NCI-H1105 (cell line): Measurements from ENCODE around the gene DGKI.

Experiments
- DNase-seq: peaks from one replicate; lab custom pipeline; 2025; lab: John Stamatoyannopoulos, UW

The DGKI gene

GRCh38 chr7:137593115-137593711, 253.6 kb downstream of the DGKI start:
- no peak for DNase-seq

GRCh38 chr7:137592232-137592896, 254.4 kb downstream of the DGKI start:
- DNase-seq: peak; percentile 36

- DNase-seq: no peak
These were observed 255.3 kb downstream of the DGKI start for GRCh38 chr7:137591421-137591837.

GRCh38 chr7:137590756-137591305, 255.9 kb downstream of the DGKI start:
- no peak for DNase-seq

- DNase-seq: no peak
These were observed 256.6 kb downstream of the DGKI start for GRCh38 chr7:137590071-137590755.

DNA sequence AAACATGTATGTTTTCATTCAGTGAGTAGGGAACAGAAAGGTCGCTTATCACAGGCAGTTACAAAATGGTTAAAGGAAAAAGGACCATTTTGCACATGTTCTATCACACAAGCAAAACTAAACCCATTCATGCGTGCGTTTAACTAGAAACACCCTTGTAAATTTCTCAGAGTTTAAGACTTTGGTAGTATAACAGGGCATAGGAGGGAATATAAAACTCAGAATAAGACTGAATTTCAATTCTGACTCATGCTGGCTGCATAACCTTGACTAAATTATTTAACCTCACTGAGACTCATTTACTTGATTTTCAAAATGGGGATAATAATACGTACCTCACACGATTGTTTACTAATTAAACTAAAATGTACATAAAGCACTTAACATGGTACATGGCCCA, 259.4 kb downstream of the DGKI start:
- no peak for DNase-seq

- DNase-seq: no peak
These were observed 261.2 kb downstream of the DGKI start for GRCh38 chr7:137585591-137585990.

DNA sequence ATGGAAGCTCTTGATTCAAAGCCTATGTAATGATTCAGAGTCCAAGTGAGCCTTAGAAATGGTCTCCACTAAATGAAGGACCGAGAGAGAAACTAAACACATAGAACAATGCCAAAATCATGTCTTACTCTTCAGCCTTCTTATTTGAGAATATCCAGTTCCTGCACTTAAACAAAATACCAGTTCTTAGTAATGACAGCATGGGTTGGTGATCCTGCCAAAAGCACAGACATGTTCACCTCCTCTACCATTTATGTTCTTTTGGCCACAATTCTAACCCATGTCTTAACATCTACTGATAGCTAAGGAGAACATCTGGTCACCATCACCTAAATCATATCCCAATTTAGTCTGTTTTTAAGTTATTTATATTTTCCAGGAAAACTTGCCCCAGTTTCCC, 263.6 kb downstream of the DGKI start:
- DNase-seq: no peak

DNA sequence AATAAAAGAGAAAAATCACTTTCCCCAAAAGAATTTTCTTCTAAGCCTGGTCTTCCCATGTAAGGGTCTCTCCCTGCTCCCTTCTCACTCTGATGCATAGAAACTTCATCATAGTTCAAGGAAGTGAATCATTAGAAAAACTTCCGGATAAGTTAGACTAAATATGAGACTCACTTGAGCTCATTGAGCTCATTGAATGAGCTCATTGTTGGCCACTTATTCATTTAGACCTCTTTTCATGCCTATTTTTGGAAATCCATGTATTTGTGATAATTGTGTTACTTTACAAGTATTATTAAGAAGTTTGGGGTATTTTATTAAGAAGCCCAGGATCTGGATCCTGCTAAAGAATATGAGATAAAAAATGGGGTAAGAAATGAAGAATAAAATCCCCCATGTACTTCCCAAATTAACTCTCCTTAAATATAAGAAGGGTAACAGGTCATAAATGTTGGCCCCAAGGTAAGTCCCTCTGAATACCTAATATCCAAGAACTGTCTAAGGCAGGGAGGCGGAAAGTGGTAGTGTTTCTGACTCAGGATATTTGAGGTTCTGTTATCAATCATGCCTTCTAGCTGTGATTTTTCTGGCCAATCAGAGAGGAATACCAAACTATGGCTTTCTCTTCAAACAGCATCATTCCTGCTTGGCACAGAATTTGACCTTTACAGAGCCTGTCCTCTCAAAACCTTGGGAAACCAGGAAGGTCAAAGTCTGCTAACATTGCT, 266.7 kb downstream of the DGKI start:
- DNase-seq: no peak

- peak; percentile 74 for DNase-seq
These were observed 268.2 kb downstream of the DGKI start for GRCh38 chr7:137578541-137578940.

GRCh38 chr7:137577184-137577583, 269.6 kb downstream of the DGKI start:
- DNase-seq: no peak

DNA sequence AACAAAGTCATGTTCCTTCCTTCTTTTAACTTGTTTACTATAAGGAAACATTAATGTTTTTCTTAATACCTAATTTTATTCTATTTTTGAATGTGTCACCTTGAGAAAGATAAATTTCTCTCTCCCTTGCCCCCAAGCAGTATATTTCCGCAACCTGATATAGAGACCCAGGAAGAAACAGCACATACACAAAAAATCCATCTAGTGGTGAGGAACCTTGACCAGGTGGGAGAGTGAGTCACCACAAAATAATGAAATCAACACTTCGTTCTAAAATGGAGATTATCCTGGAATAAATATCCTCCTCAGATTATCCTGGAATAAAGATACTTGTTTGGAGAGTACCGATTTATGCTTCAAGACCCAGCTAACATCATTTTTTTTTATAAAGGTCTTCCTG, 270.3 kb downstream of the DGKI start:
- DNase-seq: no peak

DNA sequence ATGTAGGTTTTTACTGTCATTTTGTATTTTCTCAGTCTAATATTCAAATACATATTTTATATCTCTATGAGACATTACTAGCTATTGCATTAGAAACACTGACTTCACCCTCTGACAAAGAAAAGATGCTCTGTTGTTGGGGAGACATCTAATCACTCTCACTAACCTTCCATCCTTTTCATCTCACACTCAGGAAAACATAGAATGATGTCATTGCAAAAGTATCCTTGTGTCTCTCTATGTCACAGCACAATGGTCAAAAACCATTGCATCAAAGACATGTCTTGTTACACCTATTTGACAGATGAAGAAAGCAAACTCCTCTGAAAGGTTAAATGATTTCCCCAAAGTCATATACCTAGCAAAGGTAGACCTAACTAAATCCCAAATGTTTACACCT, 272.0 kb downstream of the DGKI start:
- DNase-seq: no peak

- no peak for DNase-seq
These were observed 274.6 kb downstream of the DGKI start for GRCh38 chr7:137572056-137572784.

DNA sequence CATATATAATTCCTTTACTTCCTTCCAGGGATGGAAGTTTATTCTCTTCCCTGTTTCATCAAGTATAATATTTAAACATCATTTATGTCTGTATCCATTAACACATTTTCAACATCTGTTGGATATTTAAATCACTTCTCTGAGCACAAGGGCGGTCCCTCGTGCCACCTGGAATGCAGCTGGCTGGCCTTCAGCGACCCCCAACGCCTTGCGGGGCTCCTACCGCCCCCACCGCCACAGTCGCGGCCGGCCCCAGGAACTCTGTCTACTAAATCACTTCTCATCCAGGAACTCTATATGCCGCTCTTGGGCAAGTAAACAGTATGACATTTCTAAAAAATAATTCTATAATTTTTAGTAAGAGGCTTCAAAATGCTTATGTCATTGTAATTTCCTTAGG, 282.1 kb downstream of the DGKI start:
- no peak for DNase-seq

DNA sequence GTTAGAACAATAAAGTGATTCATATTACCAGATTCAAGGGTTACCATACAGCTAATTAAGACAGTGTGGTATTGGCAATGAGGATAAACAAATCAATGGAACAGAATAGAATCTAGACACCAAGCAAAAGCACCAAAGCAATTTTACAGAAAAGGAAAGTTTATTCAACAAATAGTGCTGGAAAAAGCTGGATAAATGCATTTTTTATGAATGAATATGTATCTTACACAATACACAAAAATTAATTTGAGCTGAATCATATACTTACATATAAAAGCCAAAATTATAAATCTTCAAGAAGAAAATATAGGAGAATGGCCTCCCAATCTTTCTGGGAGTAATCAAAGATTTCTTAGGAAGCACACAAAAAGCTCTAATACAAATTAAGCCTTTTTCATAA, 282.8 kb downstream of the DGKI start:
- no peak for DNase-seq

DNA sequence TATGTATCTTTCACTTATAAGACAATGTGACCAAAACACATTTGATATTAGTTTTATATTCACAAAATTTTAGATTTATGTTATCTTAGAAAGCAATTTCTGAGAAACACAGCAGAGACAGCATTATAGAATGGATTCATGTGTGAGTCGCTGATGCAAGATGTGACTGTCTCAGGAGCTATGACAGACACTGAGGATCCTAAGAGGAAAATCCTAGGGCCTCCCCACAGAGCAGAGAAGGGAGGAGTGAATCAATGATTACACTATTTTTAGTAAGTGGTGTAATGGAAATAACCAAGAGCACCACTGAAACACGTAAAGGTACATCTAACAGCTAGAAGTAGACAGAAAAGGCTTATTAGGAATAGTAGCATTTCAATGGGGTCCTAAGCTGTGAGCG, 299.3 kb downstream of the DGKI start:
- DNase-seq: no peak

GRCh38 chr7:137546671-137547070, 300.1 kb downstream of the DGKI start:
- DNase-seq: no peak

DNA sequence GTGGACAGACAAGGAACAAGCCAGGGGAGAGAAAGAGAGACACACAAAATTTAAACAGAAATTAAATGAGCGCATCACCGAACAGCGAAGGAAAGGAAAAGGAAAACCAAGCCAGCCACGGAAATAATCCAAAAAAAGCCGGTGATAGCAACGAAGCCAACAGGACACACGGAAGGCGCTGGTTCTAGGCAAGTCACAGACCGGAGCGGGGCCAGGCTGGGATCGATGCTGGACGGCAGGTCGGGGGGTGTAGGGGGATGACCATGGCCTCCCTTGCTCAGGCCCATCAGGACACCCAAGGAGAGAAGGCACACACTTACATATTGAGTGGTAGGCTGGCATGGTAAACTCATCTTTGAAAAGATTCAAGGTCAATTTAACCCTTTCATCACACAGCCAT, 300.8 kb downstream of the DGKI start:
- no peak for DNase-seq

- no peak for DNase-seq
These were observed 301.6 kb downstream of the DGKI start for GRCh38 chr7:137545059-137545716.

- DNase-seq: no peak
These were observed 302.2 kb downstream of the DGKI start for GRCh38 chr7:137544453-137545058.
